GM18520 (cell line): Measurements from ENCODE around the gene SLC9A3.
"Not testable (repeated sequence)": the region's sequence is repeated elsewhere in the genome, so short reads cannot be mapped to it uniquely, and the experiment has no call there.

Experiments used
- ATAC-seq: cut with Tn5 transposase; IDR thresholded peaks from one replicate; pipeline ENCODE4 v1.9.1; 2021; ENCODE audit not compliant: unreplicated experiment

Gene SLC9A3

GRCh38 chr5:477247-477646, 47.0 kb downstream of the SLC9A3 start:
- ATAC-seq, result no peak

- ATAC-seq, result no peak
Observed at GRCh38 chr5:476814-477175, 47.5 kb downstream of the SLC9A3 start.

GRCh38 chr5:476102-476813, 48.0 kb downstream of the SLC9A3 start:
- ATAC-seq, result no peak

- ATAC-seq, result no peak
Observed at GRCh38 chr5:475704-476101, 48.5 kb downstream of the SLC9A3 start.

GRCh38 chr5:474840-475661, 49.2 kb downstream of the SLC9A3 start:
- ATAC-seq, result no peak

GRCh38 chr5:474232-474839, 49.9 kb downstream of the SLC9A3 start:
- ATAC-seq, result not testable (repeated sequence)

- ATAC-seq, result peak; percentile 17
Observed at GRCh38 chr5:473551-474192, 50.6 kb downstream of the SLC9A3 start.

GRCh38 chr5:472656-473550, 51.3 kb downstream of the SLC9A3 start:
- peak; percentile 73 for ATAC-seq

- peak; percentile 2 for ATAC-seq
Observed at GRCh38 chr5:472076-472655, 52.1 kb downstream of the SLC9A3 start.

- no peak for ATAC-seq
Observed at GRCh38 chr5:471750-472058, 52.5 kb downstream of the SLC9A3 start.

- no peak for ATAC-seq
Observed at GRCh38 chr5:470961-471749, 53.1 kb downstream of the SLC9A3 start.

- ATAC-seq, result no peak
Observed at GRCh38 chr5:469752-470483, 54.3 kb downstream of the SLC9A3 start.

GRCh38 chr5:468401-468800, 55.8 kb downstream of the SLC9A3 start:
- no peak for ATAC-seq

- no peak for ATAC-seq
Observed at GRCh38 chr5:466661-467310, 57.5 kb downstream of the SLC9A3 start.

GRCh38 chr5:465591-466403, 58.5 kb downstream of the SLC9A3 start:
- no peak for ATAC-seq

- ATAC-seq, result no peak
Observed at GRCh38 chr5:464843-465590, 59.2 kb downstream of the SLC9A3 start.

GRCh38 chr5:464446-464842, 59.8 kb downstream of the SLC9A3 start:
- no peak for ATAC-seq
